Gastroesophageal sphincter (tissue), 3 donors: ENCODE results near the gene SPRR2G.

Source experiments
- CTCF ChIP-seq, 4 experiments: fragments of 200-600 bp in 2 of 4; fragments of 450-650 bp in 2 of 4; sonication (generic) in 1 of 4; IDR thresholded peaks; one replicate each; pipeline ENCODE4 v1.5.1; 2017 to 2019; ENCODE audit warnings: antibody characterized with exemption in 4 of 4, mild to moderate bottlenecking in 2 of 4, moderate library complexity in 2 of 4
- EP300 ChIP-seq: sonication (generic); formaldehyde crosslinking; IDR thresholded peaks from one replicate; pipeline ENCODE4 v1.6.1; 2017; ENCODE audit warnings: antibody characterized with exemption, mild to moderate bottlenecking
- POLR2A ChIP-seq, 2 donors: fragments of 450-650 bp; IDR thresholded peaks; one replicate each; pipeline ENCODE4 v1.6.1; 2017; ENCODE audit warnings: antibody characterized with exemption in 2 of 2, mild to moderate bottlenecking in 2 of 2, moderate library complexity in 1 of 2
- POLR2AphosphoS5 ChIP-seq: sonication (generic); formaldehyde crosslinking; IDR thresholded peaks from one replicate; pipeline ENCODE4 v1.6.1; 2017; ENCODE audit warnings: antibody characterized with exemption

GRCh38 chr1:153180556-153180955 is 29.9 kb upstream of the SPRR2G start:
- TF ChIP-seq CTCF (IDR thresholded peaks at IDR 0.05) (no peak), POLR2A (IDR thresholded peaks at IDR 0.05) (no peak), EP300 (no peak), POLR2AphosphoS5 (no peak)
